ENCODE data around the gene MPZL1.

MPZL1 gene

DNA sequence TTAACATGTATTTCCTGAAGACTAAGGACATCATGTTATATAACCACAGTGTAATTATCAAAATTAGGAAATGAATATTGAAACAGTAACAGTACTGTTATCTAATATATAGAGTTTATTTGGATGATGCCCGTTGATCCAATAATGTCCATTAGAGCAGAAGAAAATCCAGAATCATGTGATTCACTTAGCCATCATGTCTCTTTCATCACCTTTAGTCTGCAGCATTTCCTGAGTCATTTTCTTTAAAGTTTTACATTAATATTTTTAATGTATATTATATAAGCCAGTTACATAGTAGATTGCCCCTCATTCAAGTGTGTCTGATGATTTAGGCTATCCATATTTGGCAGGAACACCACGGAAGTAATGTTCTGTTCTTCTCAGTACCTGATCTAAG lies 28.9 kb downstream of the MPZL1 start:
- TF ChIP-seq, protein P1, sequence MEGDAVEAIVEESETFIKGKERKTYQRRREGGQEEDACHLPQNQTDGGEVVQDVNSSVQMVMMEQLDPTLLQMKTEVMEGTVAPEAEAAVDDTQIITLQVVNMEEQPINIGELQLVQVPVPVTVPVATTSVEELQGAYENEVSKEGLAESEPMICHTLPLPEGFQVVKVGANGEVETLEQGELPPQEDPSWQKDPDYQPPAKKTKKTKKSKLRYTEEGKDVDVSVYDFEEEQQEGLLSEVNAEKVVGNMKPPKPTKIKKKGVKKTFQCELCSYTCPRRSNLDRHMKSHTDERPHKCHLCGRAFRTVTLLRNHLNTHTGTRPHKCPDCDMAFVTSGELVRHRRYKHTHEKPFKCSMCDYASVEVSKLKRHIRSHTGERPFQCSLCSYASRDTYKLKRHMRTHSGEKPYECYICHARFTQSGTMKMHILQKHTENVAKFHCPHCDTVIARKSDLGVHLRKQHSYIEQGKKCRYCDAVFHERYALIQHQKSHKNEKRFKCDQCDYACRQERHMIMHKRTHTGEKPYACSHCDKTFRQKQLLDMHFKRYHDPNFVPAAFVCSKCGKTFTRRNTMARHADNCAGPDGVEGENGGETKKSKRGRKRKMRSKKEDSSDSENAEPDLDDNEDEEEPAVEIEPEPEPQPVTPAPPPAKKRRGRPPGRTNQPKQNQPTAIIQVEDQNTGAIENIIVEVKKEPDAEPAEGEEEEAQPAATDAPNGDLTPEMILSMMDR (conservative IDR thresholded peaks at IDR 0.05; ENCODE audit: low read depth), result no peak
- H3K27ac ChIP-seq, result no peak overlapping the region
- DNase-seq (ENCODE audit: low spot score), result no peak
- POLR2A ChIA-PET (ENCODE audit: low non-redundant PET), result no interaction called here
- CTCF ChIA-PET, result no interaction called here

DNA sequence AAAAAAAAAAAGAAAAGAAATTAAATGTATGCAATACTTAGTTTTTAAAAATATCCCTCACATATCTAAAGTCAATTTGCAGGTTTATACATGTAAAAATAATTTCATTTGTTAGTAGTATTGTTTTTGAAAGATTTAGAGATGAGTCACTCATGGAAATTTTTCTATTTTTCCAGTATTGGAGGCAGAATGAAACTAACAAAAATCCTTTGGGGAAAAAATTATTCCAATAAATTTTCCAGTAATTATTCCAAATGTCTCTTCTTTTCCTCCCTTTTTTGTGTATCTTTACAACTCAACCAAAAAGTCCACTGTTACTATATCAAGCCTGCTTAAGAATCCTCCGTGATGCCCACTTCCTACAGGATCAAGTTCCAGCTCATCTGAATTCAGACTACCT lies 29.9 kb downstream of the MPZL1 start:
- TF ChIP-seq, protein P1 (conservative IDR thresholded peaks at IDR 0.05; ENCODE audit: low read depth), result no peak
- POLR2A ChIA-PET (ENCODE audit: low non-redundant PET), result no interaction called here
- peak overlapping the region; percentile 74 for H3K27ac ChIP-seq
- no peak for DNase-seq (ENCODE audit: low spot score)
- CTCF ChIA-PET, result no interaction called here

DNA sequence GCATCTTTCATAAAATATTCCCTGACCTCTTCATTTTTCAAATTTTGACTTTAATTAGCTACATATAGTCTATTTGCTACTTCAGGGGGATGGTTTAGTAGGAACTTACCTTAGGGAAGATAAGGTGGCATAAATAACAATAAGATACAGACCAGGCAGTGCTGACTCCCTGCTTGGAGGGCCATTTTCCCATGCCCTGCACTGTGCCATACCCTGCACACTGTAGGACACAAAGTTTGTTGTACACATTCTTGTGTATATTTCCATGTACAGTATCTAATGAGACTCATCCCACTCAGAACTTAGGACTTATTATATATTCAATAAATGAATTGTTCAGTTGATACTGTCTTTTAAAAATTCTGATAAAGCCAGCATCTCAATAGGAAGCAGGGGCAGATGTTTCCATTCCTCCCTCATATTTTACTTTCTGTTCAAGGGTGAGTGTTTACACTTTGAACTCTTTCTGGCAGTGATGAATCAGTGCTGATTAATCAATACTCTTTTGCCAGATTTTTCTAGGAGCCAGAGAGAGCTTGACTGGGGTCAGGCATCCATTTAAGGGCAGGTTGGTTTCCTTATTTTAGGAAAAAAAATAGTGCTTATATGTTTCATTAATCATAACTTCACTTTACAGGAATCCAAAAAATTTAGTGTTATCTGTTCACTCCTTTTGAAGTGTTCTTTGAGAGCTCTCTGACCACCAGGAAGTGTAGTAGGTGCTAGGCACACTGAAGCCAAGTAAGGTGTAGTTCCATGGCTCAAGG lies 30.6 kb downstream of the MPZL1 start:
- ChIA-PET POLR2A (ENCODE audit: low non-redundant PET) (interaction anchor here (0.5 kb wide), 1 partner anchor 39 kb away, joined by 3 read pairs; no protein-coding TSS in a partner anchor), CTCF (no interaction called here)
- TF ChIP-seq, protein P1 (conservative IDR thresholded peaks at IDR 0.05; ENCODE audit: low read depth), result no peak
- DNase-seq (ENCODE audit: low spot score), result peak; percentile 34
- peak overlapping the region; percentile 72 for H3K27ac ChIP-seq

DNA sequence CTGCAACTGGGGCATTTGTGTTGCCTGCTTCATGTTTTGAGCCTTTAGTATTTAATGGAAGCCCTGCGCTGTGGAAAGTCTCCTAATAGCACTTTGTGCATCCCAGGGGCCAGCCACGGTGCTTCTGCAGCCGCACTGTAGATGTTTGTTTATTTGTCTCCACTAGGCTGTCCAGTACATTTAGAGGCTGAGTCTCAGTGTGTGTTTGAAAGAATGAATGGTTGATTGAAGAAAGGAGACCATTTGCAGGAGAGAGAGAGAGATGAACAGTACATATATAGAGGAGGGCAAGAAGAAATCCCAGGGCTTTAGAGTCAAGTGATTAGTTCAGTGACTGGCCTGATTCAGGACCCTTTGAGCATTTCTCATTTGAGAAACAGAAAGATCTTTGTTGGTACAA lies 33.9 kb downstream of the MPZL1 start:
- DNase-seq (ENCODE audit: low spot score), result no peak
- TF ChIP-seq, protein P1 (conservative IDR thresholded peaks at IDR 0.05; ENCODE audit: low read depth), result no peak
- CTCF ChIA-PET, result interaction anchor here (0.7 kb wide), 1 partner anchor 16 kb away, joined by 6 read pairs; no protein-coding TSS in a partner anchor
- POLR2A ChIA-PET (ENCODE audit: low non-redundant PET), result no interaction called here
- H3K27ac ChIP-seq, result no peak overlapping the region

DNA sequence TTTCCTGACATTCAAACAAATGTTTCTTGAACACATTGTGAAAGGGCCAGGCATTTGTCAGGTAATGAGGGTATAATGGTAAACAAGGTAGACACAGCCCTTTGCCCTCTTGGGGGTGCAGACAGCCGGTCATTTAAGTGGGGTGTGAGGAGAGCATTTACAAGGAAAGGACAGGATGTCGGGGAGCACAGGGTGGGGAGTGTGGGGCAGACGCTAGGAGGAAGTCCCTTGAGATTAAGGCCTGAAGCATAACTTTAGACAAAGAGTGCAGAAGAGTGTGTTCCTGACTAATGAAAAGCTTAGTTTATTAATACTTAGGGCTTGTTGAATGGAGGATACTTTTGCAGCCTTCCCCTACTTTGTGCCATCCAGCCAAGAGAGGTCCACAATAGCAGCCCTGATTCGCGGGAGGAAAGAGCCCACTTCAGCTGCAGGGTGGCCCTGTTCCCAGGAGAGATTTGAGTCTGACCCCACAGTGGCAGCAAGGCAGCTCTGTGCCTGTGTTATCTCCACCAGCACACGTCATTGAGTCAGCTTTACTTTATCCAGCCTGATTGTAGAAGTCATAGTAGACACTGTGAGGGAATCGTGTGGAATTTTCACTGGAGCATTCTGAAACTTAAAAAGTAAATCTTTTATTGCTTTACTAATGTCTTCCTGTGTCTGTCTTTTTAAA lies 35.1 kb downstream of the MPZL1 start:
- CTCF ChIA-PET, result interaction anchor here (0.6 to 0.7 kb wide), 2 partner anchors 12 to 698 kb away, joined by 3 read pairs; no protein-coding TSS in a partner anchor
- H3K27ac ChIP-seq, result peak overlapping the region; percentile 24; the same call in 1 of the 2 replicates
- TF ChIP-seq, protein P1 (conservative IDR thresholded peaks at IDR 0.05; ENCODE audit: low read depth), result no peak
- POLR2A ChIA-PET (ENCODE audit: low non-redundant PET), result no interaction called here
- DNase-seq (ENCODE audit: low spot score), result no peak

DNA sequence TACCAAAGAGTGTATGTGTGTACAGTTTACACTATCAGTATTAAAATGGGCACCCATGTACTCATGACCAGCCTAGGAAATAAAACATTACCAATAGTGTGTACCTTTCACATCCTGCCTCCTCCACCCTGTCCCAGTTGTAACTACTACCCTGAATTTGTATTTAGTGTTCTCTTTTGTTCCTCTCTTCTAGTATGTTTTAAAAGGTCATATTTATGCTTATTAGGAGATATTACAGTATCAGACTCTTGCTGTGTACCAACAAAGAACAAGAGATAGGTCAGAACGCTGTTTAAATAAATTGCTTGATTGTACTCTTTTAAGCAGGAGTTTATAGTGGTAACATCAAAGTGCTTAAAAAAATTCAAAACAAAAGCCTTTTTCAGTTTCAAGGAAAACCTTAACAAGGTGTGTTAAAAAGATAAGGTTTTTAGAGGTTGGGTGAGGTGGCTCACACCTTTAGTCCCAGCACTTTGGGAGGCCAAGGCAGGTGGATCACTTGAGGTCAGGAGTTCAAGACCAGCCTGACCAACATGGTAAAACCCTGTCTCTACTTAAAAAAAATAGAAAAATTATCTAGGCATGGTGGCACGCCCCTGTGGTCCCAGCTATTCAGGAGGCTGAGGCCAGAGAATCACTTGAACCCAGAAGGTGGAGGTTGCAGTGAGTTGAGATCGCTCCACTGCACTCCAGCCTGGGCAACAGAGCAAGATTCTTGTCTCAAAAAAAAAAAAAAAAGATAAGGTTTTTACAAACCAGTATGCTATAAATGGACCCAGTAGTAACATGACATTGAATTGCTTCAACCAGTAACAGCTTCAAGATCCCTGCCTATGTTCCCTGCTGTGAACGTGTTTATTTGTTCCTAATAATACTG lies 35.9 kb downstream of the MPZL1 start:
- ChIA-PET CTCF (interaction anchor here (0.6 to 0.7 kb wide), 2 partner anchors 11 to 697 kb away, joined by 3 read pairs; no protein-coding TSS in a partner anchor), POLR2A (ENCODE audit: low non-redundant PET) (no interaction called here)
- DNase-seq (ENCODE audit: low spot score), result no peak
- no peak overlapping the region for H3K27ac ChIP-seq
- TF ChIP-seq, protein P1 (conservative IDR thresholded peaks at IDR 0.05; ENCODE audit: low read depth), result no peak

All from RWPE1 (cell line).